RWPE1 (cell line): ENCODE results near the gene MIA3.
"Not testable (repeated sequence)": the region's sequence is repeated elsewhere in the genome, so short reads cannot be mapped to it uniquely, and the experiment has no call there.

Source experiments
- CTCF ChIA-PET: fragments of 350-600 bp; sonication (Branson Sonifier 250); formaldehyde crosslinking; extraction: SDS; loops from one replicate; lab custom pipeline; 2021; lab: Yijun Ruan, JAX
- POLR2A ChIA-PET: fragments of 400-600 bp; formaldehyde crosslinking; extraction: SDS; loops from one replicate; lab custom pipeline; 2020; ENCODE audit warnings: antibody characterized with exemption; ENCODE audit not compliant: low non-redundant PET; lab: Yijun Ruan, JAX
- DNase-seq: peaks from one replicate; pipeline ENCODE4 v3.0.0; 2012; ENCODE audit warnings: low spot score
- H3K27ac ChIP-seq: fragments of 450-650 bp; 2 replicates; pipeline ENCODE4 v1.5.1; 2017
- TF ChIP-seq, protein P1 (sequence below): fragments of 450-650 bp; conservative IDR thresholded peaks from 2 replicates; pipeline ENCODE4 v1.5.1; 2017; ENCODE audit warnings: low read depth, mild to moderate bottlenecking

MIA3 gene

GRCh38 chr1:222601257-222601656 lies 16.6 kb upstream of the MIA3 start:
- ChIA-PET POLR2A (no interaction called here), CTCF (no interaction called here)
- TF ChIP-seq, protein P1, sequence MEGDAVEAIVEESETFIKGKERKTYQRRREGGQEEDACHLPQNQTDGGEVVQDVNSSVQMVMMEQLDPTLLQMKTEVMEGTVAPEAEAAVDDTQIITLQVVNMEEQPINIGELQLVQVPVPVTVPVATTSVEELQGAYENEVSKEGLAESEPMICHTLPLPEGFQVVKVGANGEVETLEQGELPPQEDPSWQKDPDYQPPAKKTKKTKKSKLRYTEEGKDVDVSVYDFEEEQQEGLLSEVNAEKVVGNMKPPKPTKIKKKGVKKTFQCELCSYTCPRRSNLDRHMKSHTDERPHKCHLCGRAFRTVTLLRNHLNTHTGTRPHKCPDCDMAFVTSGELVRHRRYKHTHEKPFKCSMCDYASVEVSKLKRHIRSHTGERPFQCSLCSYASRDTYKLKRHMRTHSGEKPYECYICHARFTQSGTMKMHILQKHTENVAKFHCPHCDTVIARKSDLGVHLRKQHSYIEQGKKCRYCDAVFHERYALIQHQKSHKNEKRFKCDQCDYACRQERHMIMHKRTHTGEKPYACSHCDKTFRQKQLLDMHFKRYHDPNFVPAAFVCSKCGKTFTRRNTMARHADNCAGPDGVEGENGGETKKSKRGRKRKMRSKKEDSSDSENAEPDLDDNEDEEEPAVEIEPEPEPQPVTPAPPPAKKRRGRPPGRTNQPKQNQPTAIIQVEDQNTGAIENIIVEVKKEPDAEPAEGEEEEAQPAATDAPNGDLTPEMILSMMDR, result no peak
- no peak for DNase-seq
- H3K27ac ChIP-seq, result peak overlapping the region; percentile 61

DNA sequence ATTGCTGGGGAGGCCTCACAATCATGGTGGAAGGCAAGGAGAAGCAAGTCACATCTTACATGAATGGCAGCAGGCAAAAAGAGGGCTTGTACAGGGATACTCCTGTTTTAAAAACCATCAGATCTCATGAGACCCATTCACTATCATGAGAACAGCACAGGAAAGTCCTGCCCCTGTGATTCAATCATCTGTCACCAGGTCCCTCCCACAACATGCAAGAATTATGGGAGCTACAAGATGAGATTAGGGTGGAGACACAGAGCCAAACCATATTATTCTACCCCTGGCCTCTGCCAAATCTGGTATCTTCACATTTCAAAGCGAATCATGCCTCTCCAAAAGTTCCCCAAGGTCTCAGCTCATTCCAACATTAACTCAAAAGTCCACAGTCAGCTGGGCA lies 11.1 kb upstream of the MIA3 start:
- TF ChIP-seq, protein P1, result no peak
- no peak overlapping the region for H3K27ac ChIP-seq
- CTCF ChIA-PET, result interaction anchor here (0.7 kb wide), 1 partner anchor 151 kb away, joined by 3 read pairs; no protein-coding TSS in a partner anchor
- POLR2A ChIA-PET, result no interaction called here
- no peak for DNase-seq

- DNase-seq, POLR2A ChIA-PET, H3K27ac ChIP-seq: not testable (repeated sequence)
- CTCF ChIA-PET, result interaction anchor here (0.6 kb wide), 1 partner anchor 26 kb away, joined by 6 read pairs; no protein-coding TSS in a partner anchor
Measured at GRCh38 chr1:222609111-222609510, 8.8 kb upstream of the MIA3 start.

DNA sequence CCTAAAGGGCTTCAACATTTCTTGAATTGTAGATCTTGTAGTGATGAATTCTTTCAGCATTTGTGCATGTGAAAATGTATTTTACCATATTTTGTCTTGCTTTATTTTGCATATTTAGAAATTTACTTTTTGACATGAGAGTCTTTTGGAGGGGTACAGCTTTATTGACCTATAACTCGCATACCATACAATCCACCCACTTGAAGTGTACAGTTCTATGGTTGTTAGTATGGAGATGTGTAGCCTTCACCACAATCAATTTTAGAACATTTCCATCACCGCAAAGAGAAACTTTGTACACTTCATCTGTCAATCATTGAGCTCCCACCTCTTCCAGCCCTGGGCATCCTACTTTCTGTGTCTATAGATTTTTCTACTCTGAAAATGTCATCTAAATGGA lies 7.2 kb upstream of the MIA3 start:
- CTCF ChIA-PET, result no interaction called here

GRCh38 chr1:222613627-222614026 lies 4.3 kb upstream of the MIA3 start:
- TF ChIP-seq, protein P1, result no peak
- no peak overlapping the region for H3K27ac ChIP-seq
- CTCF ChIA-PET, result no interaction called here
- POLR2A ChIA-PET, result no interaction called here
- no peak for DNase-seq

More for the DNA sequence above, 7.2 kb upstream of the MIA3 start:
- H3K27ac ChIP-seq, result no peak overlapping the region
- POLR2A ChIA-PET, result no interaction called here
- TF ChIP-seq, protein P1, result no peak
- no peak for DNase-seq

DNA sequence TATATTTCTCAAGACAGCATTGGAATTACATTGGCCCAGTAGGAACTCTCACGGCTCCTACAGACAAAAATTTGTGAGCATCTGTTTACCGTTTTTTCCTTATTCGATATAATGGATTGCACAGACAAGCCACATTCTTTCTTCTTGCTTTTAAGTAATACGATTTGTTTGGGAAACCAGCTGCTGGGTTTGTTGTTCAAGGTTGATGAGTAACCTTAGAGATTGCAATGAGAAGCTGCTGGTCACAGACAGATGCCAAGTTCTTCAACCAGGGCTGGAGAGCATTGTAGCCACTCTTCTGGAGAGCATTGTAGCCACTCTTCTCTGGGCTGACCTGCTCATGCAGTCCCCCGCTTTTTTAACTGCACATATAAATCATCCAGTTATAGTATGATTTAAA lies 1.4 kb upstream of the MIA3 start:
- CTCF ChIA-PET, result no interaction called here
- no peak overlapping the region for H3K27ac ChIP-seq
- DNase-seq, result no peak
- TF ChIP-seq, protein P1, result no peak
- POLR2A ChIA-PET, result no interaction called here

- TF ChIP-seq, protein P1, result no peak
- H3K27ac ChIP-seq, result peak overlapping the region; percentile 55
- POLR2A ChIA-PET, result no interaction called here
- CTCF ChIA-PET, result no interaction called here
- DNase-seq, result peak; percentile 79
Measured at GRCh38 chr1:222617367-222617951, 438 bp upstream of the MIA3 start.
